GM21737 (cell line): ENCODE results near the gene SCN3B.

ENCODE experiments used
- ATAC-seq: cut with Tn5 transposase; IDR thresholded peaks from one replicate; pipeline ENCODE4 v1.9.1; 2021; ENCODE audit warnings: mild to moderate bottlenecking, moderate library complexity; ENCODE audit not compliant: unreplicated experiment

SCN3B gene

GRCh38 chr11:123601136-123601535, 53.3 kb downstream of the SCN3B start:
- no peak for ATAC-seq

DNA sequence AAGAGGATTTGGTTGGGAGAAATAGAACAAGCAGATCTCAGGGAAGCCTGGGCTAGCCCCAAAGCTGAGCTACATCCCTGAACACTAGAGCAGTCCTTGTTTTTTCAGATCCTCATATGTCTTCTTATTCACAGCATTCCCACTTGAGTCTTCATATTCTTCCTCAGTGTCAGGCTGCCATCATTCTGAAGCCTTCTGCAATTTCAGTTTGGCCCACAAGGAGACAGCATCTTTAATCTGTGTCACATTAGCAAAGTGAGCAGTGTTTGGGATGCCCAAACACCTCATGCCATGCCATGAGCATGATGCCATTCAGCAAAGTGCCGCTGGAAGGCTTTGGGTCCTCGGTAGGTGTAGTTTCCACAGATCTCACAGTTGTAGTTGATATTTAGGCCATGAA, 56.6 kb downstream of the SCN3B start:
- ATAC-seq = no peak

DNA sequence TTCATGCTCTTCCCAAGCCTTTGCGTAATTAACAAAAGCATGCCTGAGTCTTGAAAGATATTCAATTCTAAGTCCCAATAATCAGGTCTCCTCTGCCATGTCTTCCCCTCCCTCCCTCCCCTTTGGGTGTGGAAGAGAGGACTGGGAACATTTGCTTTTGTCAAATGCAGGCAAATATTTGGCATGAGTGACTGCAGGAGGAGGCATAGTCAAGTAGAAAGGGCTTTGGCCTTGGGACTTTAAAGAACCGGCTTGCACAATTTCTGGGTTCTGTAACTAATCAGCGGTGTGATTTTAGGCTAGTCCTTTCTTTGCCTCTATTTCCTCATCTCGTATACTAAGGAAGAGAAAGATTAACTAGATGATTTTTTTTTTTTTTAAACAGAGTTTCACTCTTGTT, 59.5 kb downstream of the SCN3B start:
- no peak for ATAC-seq

- ATAC-seq = no peak
Measured at GRCh38 chr11:123594188-123594901, 60.1 kb downstream of the SCN3B start.

DNA sequence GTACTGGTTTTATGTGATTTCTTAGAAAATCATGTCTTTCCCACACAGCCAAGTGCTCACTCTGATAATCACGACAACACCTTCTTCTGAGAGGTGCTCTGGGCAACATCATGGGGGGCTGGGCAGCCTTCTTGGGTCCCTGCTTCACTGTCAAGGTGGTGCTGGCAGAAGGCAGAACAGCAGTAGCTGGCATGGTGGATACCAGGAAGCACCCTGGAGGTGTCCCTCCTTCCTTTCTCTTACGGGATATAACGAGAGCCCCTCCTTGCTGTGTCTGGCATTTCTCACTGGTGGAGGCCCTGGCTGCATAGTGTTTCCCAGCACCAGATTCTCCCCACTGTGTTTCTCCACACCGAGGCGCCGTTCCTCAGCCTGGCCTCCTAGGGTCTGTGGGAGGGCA, 60.9 kb downstream of the SCN3B start:
- no peak for ATAC-seq

- no peak for ATAC-seq
Measured at GRCh38 chr11:123590296-123590912, 64.0 kb downstream of the SCN3B start.

GRCh38 chr11:123588864-123589262, 65.6 kb downstream of the SCN3B start:
- ATAC-seq = no peak

DNA sequence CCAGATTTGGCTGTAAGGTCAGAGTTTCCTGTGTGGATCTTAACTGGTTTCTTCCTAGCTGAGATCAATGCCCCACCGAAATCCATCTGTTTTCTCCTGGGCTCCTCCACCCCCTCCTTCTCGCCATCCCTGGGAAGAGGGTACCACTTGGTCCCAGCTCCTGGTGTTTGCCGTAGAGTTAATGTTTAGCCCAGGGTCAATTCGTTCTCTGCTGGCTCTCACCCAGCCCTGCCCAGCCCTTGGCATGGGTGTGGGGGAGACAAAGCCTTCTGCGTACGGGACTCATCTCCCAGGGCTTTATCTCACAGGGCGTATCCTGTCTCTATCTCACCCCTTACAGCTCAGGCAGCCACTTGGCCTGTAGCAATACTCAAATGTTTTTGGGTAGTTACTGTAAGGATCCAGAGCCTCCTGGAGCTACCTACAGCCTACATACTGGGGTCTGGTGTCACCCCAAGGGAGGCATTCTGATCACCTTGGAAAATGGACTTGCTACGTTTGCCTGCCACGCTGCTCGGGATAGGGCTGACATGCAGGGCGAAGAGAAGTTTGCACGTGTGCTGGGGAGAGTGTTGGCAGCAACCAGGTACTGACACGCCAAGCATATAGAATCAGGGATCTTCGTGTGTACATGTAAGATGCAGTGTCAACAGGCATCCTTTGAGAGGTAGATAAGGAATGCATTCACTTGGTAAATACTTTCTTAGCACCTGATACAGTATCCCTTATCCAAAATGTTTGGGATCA, 66.1 kb downstream of the SCN3B start:
- ATAC-seq = no peak

DNA sequence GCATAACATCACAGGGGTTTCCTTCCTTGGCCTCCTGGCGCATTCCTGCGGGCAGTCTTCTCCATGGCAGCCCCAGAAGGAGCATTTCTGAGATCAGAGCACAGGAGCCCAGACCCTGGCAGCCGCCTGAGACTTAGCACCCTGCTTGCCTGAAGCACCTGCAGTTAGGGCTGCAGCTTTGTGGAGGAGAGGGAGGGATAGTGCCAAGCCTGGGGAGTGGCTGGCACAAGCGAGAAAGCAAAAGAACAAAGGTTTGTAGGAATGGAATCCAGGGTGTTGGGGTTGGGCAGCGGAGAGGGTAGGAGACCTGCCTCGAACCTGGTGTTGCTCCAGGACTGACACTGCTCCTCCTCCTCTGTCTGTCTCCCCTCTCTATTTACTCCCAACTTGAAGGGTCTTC, 66.9 kb downstream of the SCN3B start:
- ATAC-seq = no peak

DNA sequence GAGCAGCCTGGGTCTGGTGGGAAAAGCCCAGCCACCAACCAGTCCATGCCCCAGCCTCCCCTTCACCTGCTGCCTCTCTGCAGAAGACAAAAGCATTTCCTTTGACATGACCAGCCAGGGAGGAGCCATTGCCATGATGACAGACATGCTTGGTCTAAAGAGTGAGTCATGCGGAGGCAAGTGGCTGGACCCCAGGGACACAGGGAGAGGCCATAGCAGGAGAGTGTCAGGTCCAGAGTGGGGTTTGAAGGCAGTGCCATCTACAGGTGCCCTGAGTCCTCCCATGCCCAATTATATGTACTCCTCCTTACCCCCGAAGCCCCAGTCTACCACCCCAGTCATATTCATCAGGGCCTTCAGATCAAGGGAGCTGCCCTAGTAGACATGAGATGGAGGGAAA, 67.4 kb downstream of the SCN3B start:
- no peak for ATAC-seq

GRCh38 chr11:123586568-123586967, 67.9 kb downstream of the SCN3B start:
- no peak for ATAC-seq

DNA sequence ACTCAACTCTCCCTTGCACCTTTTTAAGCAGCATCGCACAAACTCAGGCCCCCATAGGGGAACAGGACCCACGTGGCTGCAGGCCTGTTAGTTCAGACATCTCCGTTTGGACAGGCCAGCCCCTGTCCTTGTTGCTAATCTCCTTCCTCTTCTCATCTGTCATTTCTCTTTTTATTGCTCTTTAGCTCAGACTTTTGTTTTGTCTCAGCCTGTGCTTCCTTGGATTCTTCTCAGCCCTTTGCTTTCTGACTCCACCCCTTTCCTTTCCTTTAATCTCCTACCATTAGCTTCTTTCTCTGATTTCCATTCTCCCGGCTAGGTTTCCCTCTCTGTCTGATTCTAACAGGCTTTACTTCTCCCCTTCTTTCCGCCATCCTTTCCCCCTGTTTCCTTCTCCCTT, 68.7 kb downstream of the SCN3B start:
- no peak for ATAC-seq

- ATAC-seq = no peak
Measured at GRCh38 chr11:123585206-123585605, 69.2 kb downstream of the SCN3B start.

GRCh38 chr11:123584737-123585136, 69.7 kb downstream of the SCN3B start:
- ATAC-seq = no peak

DNA sequence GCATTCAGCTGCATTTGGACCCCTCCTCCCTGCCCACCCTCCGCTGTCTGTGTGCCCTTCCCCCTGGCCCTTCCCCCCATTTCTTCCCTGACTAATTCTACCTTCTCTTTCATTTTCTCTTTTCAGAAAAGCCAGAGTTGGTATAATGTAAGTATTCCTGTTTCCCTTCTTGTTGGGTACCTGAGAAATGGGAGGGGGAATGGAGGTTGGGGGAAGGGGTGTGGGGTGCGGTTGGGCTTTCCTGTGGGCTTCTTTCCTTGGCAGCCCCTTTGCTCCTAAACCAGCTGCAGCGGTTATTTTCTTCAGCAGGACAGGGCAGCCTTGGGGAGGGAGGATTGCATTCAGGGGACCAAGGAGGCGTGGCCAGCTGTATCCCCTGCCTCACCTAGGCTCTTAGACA, 70.2 kb downstream of the SCN3B start:
- no peak for ATAC-seq

DNA sequence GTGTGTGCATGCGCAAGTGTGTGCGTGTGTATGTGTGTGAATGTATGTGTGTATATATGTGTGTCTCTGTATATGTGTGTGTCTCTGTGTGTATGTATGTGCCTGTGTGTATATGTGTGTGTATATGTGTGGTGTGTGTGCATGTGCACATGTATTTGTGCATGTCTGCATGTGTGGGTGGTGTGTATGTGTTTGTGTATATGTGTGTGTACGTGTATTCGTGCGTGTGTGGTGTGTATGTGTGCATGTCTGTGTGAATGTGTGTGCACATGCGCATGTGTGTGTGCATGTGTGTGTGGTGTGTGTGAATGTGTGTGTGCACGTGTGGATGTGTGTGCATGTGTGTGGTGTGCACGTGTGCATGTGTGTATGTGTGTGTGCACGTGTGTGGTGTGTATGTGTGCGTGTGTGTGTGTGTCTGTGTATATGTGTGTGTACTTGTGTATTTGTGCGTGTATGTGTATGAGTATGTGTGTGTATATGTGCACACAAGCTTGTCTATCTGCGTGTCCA, 71.4 kb downstream of the SCN3B start:
- ATAC-seq = no peak

GRCh38 chr11:123581651-123582399, 72.6 kb downstream of the SCN3B start:
- ATAC-seq = no peak

DNA sequence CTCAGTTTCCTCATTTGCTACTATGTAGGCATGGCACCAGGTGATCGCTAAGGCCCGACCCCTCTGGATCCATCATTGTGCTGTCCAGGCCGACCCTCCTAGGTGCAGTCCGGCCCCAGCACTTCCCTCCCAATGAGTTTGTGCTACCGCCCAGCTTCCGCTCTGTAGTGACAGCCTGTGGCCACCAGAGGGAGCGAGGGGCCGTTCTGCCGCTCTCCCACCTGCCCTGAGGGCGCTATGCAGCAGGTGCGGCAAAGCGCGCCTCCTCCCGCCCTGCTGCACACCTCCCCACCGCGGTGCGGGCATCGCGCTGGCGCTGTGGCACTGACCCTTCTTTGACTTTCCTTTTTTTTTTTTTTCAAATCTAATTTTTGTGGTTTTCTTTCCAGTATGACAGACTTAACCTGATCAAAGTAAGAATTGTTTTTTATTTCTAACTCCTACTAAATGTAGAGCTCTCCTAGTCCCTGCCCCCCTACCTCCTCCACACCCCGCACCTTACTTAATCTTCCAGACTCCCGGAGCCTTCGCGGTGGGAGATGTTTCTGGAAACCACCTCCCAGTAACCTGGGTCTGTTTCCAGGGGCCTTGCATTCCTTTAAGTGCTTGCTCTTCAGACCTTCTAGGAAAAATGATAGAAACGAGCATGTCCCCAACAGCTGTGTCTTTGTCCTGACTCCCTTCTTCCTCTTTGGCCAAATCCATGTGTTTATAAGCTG, 73.7 kb downstream of the SCN3B start:
- peak; percentile 82 for ATAC-seq

- ATAC-seq = no peak
Measured at GRCh38 chr11:123580137-123580536, 74.3 kb downstream of the SCN3B start.

- no peak for ATAC-seq
Measured at GRCh38 chr11:123579482-123579812, 75.0 kb downstream of the SCN3B start.
